ENCODE data around the gene ATP6V1C2. TPM values are rescaled to one million over a fixed set of nuclear protein-coding genes. Genes with fewer than 3 reads are reported as not detected.
A peak's percentile ranks its signal among the peaks of the same experiment; 100 is the strongest.

Gene ATP6V1C2
- total and polyA plus RNA-seq, 9 of the 15 experiments (the other 6 are each of a cell fraction or from before 2014, with no cell fraction given): 0.01 to 0.31 (median 0.10) TPM; not detected in 4

- TF ChIP-seq PTTG1 (tag; IDR thresholded peaks at IDR 0.05; ENCODE audit: low read depth) (no peak), TCFL5 (CRISPR knock-in tag; conservative IDR thresholded peaks at IDR 0.05) (no peak), ZNF639 (CRISPR knock-in tag; conservative IDR thresholded peaks at IDR 0.05 in 1 of 2, IDR thresholded peaks at IDR 0.05 in 1 of 2) (no peak), TEAD1 (CRISPR knock-in tag; IDR thresholded peaks at IDR 0.05) (no peak), SIX5 (IDR thresholded peaks at IDR 0.05; ENCODE audit: borderline replicate concordance in 1 of 2, insufficient read depth in 1 of 2, low read depth in 1 of 2, low read length in 2 of 2) (no peak), E2F5 (CRISPR knock-in tag; IDR thresholded peaks at IDR 0.05) (no peak), TAF9B (IDR thresholded peaks at IDR 0.05; ENCODE audit: partially characterized antibody) (no peak), ZFP91 (CRISPR knock-in tag; IDR thresholded peaks at IDR 0.05) (no peak), PATZ1 (CRISPR knock-in tag; IDR thresholded peaks at IDR 0.05; ENCODE audit: borderline replicate concordance) (no peak), MCM3 (IDR thresholded peaks at IDR 0.05) (no peak), NCOA4 (IDR thresholded peaks at IDR 0.05; ENCODE audit: partially characterized antibody) (no peak), NFIC (IDR thresholded peaks at IDR 0.05) (peak; percentile 84), CEBPZ (IDR thresholded peaks at IDR 0.05; ENCODE audit: borderline replicate concordance, low read depth, low read length) (no peak), ZNF232 (CRISPR knock-in tag; IDR thresholded peaks at IDR 0.05) (no peak), CREM (IDR thresholded peaks at IDR 0.05; ENCODE audit: low read depth) (0 out of 2 replicates have a peak, but pooled peaks have one; percentile 25), RBBP5 (IDR thresholded peaks at IDR 0.05; ENCODE audit: borderline replicate concordance, insufficient read depth, low read length, poor library complexity, severe bottlenecking) (no peak)
Observed at GRCh38 chr2:10794876-10795275, 73.4 kb downstream of the ATP6V1C2 start (continued).

All from K562 (cell line).